ENCODE results near the gene DHRSX.
"Not testable (repeated sequence)": the region's sequence is repeated elsewhere in the genome, so short reads cannot be mapped to it uniquely, and the experiment has no call there.

The DHRSX gene

DNA sequence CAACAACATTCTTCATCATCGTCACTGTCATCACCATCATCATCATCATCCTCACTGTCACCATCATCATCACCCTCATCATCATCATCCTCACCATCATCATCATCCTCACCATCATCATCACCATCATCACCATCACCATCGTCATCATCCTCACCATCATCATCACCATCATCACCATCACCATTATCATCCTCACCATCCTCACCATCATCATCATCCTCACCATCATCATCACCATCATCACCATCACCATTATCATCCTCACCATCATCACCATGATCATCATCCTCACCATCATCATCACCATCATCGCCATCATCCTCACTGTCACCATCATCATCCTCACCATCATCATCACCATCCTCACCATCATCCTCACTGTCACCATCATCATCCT, 18.9 kb upstream of the DHRSX start:
- DNase-seq: not testable (repeated sequence)

DNA sequence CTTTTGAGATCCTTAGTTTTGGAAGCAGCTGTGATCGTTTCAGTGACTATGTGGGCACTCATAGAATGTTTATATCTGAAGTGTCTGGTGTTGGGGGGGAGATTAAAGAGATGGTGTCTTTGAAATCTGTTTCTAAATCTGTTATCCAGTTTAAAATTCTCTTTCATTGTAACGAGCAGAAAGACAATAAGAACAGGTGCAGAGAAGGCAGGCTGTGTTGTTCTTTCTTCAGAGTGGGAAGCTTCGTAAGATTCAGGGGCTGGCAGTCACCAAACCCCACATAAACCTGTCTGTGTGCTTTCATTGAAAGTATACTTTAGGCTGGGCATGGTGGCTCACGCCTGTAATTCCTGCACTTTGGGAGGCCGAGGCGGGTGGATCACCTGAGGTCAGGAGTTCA, 16.3 kb upstream of the DHRSX start:
- no peak for DNase-seq

DNA sequence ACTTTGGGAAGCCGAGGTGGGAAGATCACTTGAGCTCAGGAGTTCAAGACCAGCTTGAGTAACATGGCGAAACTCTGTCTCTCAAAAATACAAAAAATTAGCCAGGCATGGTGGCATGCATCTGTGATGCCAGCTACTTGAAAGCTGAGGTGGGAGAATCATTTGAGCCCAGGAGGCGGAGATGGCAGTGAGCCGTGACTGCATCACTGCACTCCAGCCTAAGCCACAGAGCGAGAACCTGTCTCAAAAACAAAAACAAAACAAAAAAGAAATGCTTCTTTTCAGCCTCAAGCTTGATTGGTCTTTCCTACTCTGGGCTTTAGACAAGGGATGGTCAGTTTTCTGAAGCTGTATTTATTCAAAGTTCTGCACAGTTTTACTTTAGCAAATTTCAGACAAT, 15.8 kb upstream of the DHRSX start:
- DNase-seq: no peak

DNA sequence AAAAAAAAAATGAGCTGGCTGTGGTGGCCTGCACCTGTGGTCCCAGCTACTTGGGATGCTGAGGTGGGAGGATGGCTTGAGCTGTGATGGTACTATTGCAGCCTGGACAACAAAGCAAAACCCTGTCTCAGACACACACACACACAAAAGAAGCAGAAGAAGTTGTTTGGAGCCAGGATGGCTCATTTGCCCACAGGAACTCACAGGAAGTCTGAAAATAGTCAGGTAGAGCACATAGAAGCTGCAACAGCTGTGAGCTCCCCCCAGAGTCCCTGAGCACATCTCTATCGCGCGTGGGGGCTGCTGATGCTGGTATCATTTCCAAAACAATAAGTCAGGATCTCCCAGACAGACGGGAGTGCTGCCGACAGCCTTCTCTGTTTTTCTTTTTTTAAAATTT, 13.4 kb upstream of the DHRSX start:
- DNase-seq: no peak

- DNase-seq: no peak
These were observed 12.4 kb upstream of the DHRSX start for GRCh38 chrX:2513121-2513664.

- DNase-seq: no peak
These were observed 11.7 kb upstream of the DHRSX start for GRCh38 chrX:2512501-2512900.

GRCh38 chrX:2511326-2511725, 10.6 kb upstream of the DHRSX start:
- DNase-seq: no peak

- DNase-seq: no peak
These were observed 8.0 kb upstream of the DHRSX start for GRCh38 chrX:2508648-2509335.

GRCh38 chrX:2507904-2508627, 7.3 kb upstream of the DHRSX start:
- DNase-seq: no peak

DNA sequence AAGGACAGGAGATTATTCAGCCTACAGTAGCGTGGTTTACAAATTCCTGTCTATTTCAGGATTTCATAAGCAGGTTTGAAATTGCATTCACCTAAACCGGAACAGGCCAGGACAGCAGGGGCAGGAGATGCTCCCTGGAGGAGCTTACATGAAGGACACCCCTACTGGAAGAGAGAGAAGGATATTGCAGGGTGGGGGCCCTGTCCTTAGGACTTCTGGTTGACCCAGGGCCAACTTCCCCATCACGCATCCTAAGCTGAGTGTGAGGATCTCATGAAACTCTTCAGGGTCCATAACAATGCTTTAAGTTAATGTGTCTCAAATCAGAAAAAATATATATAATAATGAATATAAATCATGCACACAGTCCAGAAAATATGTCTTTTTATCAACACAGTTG, 6.4 kb upstream of the DHRSX start:
- no peak for DNase-seq

DNA sequence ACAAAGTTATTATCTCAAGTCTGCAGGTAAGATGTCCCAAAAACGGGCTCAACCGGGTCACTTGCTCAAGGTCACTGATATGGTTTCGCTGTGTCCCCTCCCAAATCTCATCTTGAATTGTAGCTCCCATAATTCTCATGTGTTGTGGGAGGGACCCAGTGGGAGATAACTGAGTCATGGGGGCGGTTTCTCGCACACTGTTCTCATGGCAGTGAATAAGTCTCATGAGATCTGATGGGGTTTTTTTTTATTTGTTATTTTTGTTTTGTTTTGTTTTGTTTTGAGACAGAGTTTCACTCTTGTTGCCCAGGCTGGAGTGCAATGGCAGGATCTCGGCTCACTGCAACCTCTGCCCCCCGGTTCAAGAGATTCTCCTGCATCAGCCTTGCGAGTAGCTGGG, 4.6 kb upstream of the DHRSX start:
- not testable (repeated sequence) for DNase-seq

DNA sequence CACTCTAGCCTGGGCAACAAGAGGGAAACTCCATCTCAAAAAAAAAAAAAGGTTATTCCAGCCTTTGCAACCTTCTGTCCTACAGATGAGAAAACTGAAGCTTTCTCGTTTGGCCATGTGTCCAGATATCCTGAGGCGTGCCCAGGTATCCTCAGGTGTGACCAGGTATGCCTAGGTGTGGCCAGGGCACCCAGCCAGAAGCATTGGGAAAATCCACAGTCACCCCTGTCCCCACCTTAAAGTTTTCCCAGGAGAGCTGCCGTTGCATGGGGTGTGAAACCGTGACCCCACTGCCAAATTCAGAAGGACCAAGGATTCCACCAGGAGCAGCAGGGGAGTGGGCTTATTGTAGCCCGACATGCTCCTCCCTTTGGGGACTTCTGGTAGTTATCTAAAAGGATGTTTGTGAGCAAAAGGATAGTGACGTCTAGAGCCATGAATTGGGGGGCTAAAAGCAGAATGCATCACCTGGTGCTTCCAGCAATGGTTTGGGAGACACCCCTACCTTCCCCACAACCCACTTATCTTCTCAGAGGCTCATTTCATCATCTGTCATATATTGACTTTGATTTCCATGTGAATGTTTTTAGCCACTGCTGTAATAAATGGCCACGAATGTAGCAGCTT, 4.0 kb upstream of the DHRSX start:
- no peak for DNase-seq

GRCh38 chrX:2503591-2504500, 3.1 kb upstream of the DHRSX start:
- no peak for DNase-seq

DNA sequence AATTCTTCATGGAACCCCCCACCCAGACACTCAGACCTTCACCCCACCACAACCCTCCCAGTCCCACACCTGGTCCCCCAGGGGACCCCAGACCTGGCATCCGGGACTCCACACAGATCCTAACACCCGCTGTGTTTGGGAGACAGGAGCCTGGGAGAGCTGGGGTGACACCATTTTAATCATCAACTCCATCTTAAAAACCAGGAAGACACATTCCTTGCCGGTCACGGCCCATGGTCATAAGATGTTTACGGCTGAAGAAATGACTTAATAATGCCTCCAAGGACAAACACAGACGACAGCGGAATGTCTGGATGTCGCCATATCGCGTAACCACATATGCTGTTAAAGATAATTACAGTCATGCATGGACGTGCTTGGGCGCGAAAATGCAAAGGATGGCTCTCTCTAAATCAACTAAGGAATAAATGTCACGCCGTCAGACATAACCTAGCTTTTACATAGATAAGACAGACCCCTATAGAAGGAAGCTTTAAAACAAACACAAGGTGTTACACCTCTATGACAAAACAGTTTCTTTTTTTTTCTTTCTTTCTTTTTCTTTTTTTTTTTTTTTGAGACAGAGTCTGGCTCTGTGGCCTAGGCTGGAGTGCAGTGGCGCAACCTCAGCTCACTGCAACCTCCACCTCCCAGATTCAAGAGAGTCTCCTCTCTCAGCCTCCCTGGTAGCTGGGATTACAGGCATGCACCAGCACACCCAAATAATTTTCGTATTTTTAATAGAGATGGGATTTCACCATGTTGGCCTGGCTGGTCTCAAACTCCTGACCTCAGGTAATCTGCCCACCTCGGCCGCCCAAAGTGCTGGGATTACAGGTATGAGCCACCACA, 2.1 kb upstream of the DHRSX start:
- no peak for DNase-seq

DNA sequence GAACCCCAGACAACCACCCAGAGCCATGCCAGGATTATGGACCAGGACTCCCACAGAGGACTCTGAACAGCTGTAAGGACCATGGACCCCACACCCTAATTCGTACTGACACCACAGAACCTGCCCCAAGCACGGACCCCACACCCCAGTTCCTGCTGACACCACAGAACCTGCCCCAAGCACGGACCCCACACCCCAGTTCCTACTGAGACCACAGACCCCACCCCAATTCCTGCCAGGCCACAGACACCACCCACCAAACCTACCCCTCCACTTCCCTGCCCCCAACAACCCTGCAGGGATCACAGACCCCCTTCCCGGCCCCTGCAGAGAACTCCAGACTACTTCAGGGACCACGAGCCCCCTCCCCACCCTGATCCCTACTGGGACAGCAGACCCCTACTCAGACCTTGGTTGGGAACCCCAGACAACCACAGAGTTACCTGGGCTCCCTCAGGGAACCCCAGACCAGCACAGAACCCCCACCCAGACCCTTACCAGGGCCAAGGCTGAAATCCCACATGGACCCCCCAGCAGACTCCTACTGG, 1.4 kb upstream of the DHRSX start:
- no peak for DNase-seq

- DNase-seq: no peak
These were observed 855 bp upstream of the DHRSX start for GRCh38 chrX:2501559-2502102.

- no peak for DNase-seq
These were observed 529 bp downstream of the DHRSX start for GRCh38 chrX:2500091-2500802.

GRCh38 chrX:2499507-2499906, 1.3 kb downstream of the DHRSX start:
- no peak for DNase-seq

DNA sequence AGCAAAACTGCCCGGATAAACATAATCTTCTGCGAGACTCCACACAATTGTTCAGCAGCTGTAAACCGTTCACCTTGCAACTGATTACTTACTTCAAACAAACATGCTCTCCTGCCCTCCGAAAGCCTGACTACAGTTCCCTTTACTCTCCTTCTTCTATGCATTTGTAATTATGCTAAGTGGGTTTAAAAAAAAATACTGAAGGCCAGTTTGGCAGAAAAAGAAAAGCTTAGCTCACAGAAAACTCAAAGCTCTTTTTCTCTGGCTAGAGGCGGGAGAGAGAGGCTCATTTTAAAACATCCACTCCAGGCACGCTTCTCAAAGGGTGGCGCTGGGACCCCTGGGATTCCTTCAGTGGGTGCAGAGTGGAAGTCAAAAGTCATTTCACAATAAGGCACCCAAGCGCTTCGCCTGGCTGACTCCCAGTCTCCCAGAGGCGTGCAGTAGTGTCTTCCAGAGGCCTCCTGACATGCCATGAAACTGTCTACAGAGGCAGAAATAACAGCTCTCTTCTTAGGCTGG, 1.9 kb downstream of the DHRSX start:
- no peak for DNase-seq

Data from NCI-H526 treated with DMSO at 0.1 percent for 48 hours (cell line).